HG02840 (cell line): ENCODE measurements around the gene COL1A2.

Experiments used
- ATAC-seq: cut with Tn5 transposase; IDR thresholded peaks from one replicate; pipeline ENCODE4 v1.9.1; 2021; ENCODE audit warnings: mild to moderate bottlenecking, moderate library complexity, moderate number of reproducible peaks; ENCODE audit not compliant: unreplicated experiment, low FRiP score

The COL1A2 gene

DNA sequence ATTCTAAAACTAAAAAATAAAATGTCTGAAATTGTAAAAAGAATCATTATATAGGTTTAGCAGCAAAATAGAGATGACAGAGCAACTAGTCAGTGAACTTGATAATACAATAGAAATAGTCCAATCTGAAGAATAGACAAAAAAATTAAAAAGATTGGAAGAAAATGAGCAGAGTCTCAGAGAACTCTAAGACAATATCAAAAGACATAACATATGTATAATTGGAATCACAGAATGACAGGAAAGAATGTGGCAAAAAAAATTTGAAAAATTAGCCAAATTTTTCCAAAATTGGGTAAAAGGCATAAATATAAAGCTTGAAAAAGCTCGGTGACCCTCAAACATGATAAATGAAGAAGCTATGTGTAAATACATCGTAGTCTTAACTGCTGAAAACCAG is 76.9 kb downstream of the COL1A2 start:
- no peak for ATAC-seq

DNA sequence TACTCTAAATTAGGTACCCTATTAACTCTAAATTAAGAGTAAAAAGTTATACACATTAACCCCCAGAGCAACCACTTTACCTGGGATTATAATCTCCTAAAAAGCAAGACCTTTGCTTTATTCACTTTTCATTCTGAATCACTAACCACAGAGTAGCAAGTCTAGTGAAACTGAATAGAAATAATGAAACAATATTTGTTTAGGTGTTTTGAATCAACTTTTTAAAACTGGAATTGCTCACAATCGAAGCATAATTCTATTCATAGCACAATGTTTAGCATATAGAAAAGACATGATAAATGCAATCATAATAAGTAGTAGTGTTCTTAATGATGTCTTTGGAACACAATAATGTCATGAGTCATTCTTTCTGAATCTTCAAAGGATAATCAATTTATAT is 77.9 kb downstream of the COL1A2 start:
- no peak for ATAC-seq

DNA sequence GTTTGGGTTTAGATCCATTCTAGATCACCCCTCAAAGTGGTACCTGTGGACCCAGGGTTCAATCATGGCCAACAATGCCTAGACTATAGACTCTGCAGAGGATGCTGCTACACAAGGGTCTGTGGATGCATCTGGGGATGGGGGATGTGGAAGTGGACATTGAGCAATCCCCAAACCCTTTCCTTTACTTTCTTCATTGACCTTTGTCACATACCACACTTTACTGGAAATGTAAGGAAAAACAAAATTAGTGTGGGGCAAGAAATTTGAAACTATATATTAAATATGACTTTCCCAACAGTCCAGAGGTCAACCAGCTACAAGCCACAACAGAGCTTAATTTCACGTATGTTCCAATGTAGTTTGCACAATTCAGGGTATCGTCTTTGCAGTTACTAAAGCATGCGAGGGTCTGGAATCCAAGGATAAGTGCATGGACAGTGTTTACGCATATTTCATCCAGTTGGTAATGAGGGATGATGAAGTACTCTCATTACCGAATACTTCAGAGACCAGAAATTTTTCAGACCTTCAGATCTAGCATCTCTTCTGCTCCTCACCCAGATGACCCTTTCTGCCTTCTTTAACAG is 81.7 kb downstream of the COL1A2 start:
- no peak for ATAC-seq

DNA sequence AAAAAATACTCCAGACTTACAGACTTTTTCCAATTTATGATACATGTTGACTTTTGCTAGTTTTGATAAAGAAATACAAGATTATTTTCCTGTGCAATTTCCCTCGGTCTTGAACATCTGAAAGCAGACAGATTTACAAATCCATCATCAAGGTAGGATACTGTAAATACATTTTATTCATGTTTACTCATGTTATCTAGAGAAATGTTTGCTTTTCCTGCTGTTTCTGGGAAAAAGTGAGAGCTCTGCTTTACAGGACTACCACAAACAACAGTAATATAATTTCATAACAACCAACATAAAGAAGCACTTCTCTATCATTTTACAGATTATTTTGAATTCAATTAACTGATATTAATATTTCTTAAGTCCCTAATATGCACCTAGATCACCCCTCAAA is 83.2 kb downstream of the COL1A2 start:
- ATAC-seq, result no peak

DNA sequence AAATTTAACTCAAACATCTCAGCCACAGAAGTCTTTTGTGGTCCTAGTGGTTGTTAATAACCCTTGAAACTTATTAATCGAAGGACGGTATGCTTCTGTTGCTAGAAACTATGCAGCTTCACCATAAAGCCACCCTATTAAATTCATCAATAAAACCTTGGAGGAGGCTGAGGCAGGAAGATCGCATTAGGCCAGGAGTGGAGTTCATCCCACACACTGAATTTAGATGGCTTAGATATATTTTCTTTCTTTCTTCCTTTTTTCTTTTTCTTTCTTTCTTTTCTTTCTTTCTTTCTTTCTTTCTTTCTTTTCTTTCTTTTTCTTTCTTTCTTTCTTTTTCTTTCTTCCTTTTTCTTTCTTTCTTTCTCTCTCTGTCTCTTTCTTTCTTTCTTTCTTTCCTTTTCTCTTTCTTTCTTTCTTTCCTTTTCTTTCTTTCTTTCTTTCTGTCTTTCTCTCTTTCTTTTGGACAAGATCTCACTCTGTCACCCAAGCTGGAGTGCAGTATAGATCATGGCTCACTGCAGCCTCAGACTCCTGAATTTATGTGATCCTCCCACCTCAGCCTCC is 84.0 kb downstream of the COL1A2 start:
- ATAC-seq, result no peak
